GM21515 (cell line): ENCODE measurements around the gene EPB41L1.

Experiments used
- ATAC-seq: cut with Tn5 transposase; IDR thresholded peaks from one replicate; pipeline ENCODE4 v1.9.1; 2021; ENCODE audit not compliant: unreplicated experiment

EPB41L1 gene

DNA sequence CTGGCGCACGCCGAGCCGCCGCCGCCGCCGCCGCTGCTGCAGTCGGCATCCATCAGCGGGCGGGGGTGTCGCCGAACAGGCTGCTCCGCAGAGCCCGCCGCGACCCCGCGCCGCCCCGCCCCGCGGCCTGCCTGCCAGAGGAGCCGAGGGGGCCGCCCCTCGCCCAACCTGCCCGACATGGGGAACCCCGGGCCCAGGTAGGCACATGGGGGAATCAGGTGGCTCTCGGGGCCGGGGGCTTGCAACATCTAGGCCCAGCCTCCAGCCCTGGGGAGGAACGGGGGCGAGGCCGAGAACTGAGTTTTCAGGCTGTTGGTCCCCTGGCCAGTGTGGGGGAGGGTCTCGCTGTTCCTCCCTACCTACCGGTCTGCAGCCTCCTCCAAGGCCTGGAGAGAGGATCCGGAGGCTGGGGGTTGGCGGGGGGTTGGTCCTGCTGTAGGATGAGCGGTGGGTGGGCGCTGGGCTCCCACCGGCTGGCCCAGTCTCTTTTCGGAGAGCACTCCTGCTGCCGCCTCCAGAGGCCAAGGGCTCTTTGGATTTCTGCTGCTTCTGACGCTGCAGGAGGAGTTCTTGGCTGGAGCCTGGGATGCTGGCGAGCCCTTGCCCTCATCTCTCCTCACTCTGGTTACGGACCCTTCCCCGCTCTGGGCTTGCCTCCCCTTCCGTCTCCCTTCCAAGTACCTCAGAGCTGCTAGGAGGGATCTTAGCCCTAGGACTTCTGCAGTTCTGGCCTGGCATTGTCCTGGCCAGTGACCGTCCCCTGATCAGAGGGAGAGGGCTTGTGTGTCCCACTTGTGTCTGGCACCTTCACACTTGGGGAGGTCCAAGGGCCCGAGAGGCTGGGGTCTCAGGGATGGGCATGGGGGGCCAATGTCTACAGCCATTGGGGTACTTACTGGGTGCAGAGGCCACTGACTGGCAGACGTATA is at the start of gene EPB41L1:
TSS of gene EPB41L1 (plus strand) at position 41 of the 929 bp plus-strand sequence. CDS start 19,038 bp downstream, outside the sequence.
- no peak for ATAC-seq

DNA sequence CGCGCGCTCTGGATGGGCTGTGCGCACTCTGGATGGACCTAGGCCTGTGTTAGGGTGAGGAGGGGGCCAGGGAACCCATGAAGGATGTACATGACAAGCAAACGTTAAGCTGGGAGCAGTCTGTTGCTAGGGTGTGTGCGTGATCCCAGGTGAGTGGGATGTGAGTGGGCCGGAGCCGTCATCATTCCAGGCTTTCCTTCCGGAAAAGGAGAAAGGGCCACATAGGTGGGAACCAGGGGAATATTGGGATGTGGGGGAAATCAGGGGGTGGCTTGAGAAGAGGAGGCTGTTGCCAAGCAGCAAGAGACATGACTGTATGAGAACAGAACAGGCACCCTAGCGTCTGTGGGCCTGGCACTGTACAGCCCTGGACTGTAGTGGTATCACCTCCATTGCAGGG is 49.7 kb upstream of the EPB41L1 start:
- no peak for ATAC-seq

DNA sequence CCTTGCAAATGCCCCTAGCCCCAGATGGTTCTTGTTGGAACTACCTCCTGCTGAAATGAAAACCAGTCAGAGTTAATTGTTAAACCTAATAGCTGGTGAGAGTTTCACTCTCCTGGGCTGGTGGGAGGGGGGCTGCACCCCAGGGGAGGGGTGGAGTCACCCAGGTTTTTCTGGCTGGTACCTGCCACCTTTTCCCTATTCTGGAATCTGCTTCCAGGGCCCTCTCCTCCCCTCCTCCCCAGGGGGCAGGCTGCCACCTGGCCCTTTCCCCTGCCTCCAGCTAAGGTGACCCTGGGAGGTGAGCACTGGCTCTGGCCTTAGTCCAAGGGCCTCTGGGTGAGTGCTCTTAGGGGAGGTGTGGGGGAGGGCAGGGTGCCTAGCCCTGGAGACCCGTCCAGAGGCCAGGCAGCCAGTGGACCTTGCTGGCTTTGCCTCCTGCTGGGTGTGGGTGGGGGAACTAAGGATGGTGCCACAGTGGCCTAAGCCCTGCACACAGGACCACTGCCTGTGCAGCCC is 48.8 kb upstream of the EPB41L1 start:
- ATAC-seq, result no peak

DNA sequence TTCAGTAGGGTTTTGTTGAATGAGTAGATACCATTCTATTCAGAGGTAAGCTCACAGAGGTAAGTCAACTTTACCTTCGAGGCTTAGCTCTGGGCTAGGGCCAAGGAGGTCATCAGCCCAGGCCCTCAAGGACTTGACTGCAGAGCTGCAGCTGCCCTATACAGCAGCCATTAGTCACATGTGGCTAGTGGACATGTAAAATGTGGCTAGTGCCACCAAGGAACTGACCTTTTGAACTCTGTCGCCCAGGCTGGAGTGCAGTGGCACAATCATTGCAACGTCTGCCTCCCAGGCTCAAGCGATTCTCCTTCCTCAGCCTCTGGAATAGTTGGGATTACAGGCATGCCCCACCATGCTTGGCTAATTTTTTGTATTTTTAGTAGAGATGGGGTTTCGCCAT is 47.9 kb upstream of the EPB41L1 start:
- ATAC-seq, result no peak

DNA sequence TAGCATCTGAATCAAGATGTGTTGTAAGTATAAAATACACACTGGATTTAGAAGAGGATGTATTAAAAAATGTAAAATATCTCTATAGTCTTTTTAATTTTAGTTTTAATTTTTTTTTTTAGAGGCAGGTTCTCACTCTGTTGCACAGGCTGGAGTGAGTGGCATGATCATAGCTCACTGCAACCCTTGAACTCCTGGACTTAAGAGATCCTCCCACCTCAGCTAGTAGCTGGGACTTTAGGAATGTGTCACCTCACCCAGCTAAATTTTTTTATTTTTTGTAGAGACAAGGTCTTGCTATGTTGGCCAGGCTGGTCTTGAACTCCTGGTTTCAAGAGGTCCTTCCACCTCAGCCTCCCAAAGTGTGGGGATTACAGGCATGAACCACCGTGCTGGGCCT is 46.7 kb upstream of the EPB41L1 start:
- ATAC-seq, result no peak

DNA sequence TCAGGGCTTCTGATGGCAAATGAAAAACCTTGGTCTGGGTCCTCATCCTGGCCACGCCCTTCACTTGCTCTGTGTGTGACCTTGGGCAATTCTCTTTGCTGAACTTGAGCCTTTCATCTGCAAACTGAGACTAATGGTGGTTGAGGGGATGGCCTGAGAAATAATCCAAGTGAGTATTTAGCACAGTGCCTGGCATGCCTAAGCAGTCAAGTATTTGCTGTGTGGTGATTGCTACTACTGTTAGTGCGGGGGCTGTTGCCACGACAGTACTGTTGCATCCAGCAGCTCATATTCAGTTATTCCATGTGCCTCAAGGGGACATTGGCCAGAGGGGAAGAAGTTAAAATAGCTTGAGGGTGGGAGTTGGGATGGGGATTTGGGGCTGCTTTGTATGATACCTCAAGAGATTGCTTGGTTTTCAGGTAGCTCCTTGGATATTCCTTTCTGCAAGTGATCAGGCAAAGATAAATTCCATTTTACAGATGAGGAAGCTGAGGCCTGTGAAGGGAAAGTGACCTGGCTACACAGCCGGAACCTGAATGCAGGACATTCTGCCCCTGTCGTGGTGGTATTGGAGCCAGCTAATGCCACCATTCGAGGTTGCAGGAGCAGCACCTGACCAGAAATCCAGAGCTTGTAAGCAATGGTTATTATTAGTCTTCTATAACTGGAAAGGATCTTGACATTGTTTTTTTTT is 45.1 kb upstream of the EPB41L1 start:
- ATAC-seq, result no peak

DNA sequence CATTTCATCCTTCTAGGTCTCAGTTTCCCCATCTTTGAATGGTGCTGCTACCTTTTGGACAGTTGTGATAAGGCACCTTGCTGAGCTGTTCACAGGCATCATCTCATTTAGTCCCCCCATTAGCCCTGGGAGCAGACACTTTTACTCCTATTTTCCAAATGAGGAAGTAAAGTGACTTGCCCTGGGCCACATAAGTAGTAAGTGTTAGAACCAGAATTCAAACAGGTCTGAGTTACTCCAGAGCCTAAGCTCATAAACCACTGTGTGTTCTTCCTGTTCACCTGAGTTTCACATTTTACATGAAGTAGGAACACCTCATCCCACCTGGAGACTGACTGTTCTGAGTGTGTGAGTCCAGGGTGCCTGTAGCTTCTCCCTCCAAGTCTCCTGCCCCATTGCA is 43.5 kb upstream of the EPB41L1 start:
- no peak for ATAC-seq

DNA sequence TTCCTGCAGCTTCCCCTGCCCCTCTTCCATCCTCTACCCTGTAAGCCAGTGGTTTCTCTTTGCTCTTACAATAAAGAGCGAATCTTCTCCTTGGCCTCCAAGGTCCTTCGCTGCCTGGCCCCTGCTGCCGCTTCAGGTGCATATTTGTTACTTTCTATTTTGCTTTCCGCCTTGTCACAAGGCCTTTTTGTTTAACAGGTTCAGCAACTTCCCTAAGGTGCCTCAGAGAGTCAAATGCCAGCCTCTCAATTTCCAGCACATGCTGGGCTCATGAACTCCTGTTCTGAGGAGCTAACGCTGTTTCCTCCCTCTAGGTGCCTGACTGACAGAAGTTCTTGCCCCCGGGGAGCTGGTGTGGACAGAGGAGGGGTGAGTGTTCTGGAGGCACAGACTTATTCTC is 42.4 kb upstream of the EPB41L1 start:
- no peak for ATAC-seq

DNA sequence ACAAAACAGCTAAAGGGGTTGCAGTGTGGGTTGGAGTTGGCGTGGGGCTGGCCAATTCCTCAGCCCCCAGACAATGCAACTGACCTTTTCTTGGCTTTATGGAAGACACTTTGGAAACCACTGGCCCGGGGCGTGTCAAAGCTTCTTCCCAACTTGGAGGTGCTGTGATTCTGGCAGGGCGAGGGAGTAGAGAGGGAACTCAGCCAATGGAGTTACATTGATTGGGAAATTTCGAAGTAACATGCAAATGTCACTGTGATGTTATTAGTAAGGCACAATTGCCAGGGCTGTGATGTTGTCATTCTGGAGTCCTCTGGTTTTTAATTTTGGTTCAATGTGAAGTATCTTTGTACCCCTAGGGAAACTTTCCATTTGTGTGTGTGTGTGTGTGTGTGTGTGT is 41.5 kb upstream of the EPB41L1 start:
- ATAC-seq, result no peak

DNA sequence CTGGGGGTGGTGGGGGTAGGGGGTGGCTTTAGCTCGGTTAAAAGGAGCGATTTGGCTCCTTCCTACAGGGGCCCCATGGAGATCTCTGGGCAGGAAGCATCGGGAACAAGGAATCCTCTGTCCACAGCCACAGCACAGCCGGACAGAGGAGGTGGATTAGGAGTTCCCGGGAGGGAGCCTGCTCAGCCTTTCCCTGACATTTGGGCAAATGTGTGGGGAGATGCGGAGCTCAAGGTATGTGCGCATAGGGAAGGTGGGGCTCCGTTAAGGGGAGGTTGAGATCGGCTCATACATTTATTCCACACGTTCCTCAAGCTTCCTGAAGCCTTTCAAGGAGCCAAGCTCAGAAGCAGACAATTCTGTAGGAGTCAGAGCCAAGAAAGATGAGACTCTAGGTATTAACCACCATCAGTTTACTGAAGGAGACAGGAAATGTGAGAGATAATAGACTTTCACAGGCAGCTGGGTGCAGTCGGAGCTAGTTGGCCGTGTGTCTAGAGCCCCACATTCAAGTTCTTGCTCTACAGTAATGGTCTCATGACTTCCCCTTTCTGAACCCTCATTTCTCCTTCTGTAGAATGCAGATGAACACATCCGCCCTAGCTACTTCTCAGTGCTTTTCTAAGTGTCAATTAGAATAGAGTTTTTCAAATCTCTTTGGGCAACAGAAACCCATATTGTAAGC is 40.8 kb upstream of the EPB41L1 start:
- ATAC-seq, result no peak

DNA sequence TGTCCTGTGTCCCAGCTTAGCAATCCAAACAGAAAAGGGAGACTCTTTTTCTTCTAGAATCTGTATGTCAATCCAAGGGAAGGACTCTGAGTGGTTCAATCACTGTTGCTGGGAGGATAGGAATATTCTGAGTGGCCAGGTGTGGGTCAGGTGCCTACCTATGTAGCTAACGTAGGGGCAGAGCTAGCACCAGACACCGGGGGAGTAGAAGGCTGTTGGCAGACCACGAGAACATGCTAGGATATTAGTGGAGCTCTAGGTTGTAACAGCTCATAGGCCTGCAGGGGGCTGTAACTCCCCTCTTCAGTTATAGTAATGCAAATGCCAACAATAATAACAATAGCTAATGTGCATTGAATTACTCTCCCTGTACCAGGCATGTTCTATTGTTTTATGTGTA is 39.8 kb upstream of the EPB41L1 start:
- no peak for ATAC-seq

DNA sequence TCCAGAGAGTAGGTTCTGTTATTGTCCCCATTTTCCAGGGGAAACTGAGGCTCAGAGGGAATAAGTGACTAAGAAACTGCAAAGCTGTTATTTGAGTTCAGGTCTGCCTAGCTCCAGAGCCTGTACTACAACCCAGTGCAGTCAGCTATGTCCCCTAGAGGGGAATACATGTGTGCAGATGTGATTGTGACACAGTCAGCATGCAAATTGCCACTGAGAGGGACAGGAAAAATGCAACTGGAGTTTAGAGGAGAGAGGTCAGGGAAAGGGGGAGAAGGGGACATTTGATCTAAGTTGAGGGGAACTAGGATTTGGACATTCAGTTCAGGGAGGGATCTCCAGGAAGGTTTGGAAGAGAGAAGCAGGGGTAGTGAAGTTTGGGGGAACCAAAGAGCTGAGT is 38.6 kb upstream of the EPB41L1 start:
- ATAC-seq, result no peak

DNA sequence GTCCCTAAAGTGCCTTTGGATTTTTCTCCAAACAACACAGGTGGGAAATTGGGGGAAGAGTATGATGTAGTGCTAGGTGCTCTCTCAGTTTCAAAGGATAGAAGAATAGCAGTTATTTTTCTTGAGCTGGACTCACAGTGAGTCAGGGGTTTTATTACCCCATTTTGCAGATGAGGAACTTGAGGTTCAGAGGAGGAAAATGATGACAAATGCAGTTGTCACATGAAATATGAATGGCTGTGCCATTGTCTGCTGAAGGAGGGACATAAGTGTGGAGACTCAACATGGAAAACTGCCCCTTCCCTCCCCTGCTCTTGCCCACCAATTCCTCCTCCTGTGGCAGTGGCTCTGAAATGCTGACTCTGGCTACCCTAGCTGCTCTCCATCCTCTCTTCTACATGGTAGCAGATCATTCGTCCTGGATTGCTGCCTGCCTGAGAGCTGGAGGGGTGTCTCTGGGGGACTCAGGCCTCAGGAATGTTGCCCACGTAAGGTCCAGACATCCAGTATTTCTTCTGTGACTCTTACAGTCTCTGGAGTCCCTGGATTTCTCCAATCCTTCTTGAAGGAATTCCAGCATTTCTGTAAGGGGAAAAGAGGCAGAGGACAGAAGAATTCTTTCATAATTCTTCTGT is 37.6 kb upstream of the EPB41L1 start:
- no peak for ATAC-seq

DNA sequence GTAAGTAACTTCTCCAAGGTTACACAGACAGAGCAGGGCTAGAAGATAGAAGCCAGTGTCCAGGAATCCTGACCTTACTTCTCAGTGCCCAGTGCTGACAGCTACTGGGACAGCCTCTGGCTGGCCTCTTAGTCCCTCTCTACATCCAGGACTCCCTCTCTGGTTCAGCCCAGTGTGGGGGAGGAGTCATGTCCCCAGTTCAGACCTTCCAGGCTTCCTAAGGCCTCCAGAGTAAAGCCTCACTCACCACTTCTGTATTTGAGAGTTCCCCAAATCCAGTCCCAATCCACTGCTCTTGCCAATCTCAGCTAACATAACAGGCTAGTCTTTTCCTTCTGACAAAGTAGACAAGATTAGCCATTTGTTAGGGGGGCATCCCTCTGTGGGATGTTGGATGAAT is 36.9 kb upstream of the EPB41L1 start:
- ATAC-seq, result no peak

DNA sequence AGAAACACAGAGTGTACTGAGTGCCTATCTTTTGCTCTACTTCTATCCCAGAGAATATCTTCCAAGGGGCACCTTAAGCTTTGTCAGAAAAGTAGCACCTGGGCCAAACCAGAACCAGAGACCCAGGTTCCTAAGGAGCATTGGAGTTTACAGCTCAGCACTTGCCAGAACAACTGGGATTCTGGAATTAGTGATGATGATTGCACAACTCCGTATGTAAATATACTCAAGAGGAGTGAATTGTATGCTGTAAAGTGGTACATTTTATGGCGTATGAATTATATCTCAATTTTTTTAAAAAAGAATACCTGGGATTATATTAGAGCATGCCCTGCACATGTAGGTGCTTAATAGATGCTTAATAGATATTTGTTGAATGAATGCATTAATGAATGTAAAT is 36.2 kb upstream of the EPB41L1 start:
- no peak for ATAC-seq

DNA sequence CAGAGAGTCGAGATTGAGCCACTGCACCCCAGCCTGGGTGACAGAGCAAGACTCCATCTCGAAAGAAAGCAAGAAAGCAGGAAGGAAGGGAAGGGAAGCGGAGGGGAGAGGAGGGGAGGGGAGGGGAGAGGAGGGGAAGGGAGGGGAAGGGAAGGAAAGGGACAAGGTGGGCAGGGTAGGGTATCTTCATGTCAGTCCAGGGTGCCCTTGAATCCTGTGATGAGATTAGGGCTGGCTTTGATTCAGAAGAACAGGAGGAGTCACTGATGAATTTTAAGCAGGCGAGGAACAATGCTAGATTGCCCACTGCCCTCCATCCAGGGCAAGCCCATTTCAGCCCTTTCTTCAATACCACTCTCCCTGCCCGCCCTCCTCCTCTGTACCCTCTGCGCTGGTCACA is 35.0 kb upstream of the EPB41L1 start:
- ATAC-seq, result no peak

DNA sequence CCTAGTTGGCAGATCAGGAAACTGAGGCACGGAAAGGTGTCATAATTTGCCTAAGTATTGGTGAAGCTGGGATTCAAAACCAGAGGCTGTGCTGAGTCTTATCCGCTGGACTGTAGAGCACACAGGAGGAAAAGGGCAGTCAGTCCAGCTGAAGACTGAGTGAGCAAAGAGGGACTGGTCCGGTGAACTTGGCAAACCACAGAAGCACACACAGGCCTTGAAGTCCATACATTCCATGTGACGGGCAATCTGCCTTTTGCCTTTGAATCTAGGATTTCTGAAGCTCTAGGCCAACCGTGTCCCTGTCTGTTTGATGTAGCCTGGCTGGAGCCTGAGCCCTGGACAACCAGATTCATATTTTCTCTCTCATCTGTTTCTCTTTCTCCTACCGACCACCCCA is 34.3 kb upstream of the EPB41L1 start:
- no peak for ATAC-seq

DNA sequence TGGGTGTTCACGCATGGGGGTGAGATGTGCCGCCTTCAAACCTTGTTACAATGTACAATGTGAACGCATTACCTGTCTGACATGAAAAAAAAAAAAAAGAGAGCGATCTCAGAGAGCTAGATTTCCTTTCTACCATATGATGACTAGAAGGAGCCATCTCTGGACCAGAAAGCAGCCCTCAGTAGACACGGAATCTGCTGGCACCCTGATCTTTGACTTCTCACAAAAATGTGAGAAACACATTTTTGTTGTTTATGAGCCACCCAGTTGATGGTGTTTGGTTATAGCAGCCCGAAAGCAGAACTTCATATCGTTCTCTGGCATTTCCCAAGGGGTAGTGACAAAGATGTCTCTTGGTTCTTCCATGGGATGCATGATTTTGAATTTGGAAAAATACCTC is 33.5 kb upstream of the EPB41L1 start:
- no peak for ATAC-seq

DNA sequence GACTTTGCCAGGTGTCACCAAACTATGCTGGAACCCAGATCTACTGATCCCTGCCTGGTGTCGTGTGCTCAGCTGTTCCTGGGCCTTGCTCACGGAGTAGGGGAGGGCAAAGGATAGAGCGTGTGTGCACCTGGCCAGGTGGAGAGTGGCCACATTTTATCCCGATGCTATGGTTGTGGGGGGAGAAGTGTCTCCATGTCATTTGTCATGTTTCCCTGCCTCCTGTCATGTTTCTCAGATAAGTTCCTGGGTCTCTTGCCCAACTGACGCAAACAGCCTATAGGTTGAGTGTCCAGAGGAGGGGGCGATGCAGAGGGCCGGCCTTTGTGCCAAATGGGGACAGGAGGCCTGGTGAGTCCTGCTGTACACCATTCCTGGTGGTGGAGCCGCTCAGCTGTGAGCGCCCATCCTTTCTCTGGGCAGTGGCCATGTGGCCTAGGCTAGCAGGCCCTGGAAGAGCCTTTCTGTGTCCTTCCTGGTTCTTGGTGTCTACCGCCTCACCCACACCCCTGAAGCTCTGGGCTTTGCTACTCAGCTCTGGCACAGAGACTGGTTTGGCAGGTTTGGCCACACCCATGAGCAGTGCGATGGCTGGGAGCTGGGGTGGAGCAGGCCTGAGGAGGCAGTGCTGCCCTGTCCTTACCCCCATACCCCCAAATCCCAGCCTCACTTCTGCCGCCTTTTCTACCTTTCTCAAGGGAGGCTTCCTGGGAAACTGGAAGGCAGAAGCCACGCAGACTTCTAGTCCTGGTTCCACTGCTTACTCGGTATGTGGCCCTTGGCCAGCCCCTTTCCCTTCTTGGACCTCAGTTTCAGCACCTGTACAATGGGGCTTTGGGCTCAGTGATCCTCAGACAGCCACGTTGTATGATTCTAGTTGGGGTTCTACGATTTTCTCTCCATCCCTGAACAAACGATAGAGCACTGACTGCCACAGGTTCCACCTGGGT is 32.3 kb upstream of the EPB41L1 start:
- no peak for ATAC-seq

DNA sequence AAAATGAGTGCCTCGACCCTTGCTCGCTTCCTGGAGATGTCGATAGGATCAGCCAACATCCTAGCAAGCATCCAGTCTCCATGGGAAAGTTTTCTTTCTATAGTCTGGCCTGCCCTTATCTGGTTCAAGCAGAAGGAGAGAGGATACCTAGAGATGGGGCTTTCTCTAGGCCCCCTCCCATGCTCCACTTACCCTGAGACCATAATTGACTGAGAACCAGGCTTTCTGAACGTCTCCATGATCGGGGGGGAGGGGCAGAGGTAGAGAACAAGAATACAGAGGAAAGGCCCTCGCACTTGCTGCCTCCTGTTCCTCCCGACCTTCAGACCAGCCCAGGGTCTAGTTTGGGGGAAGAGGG is 31.6 kb upstream of the EPB41L1 start:
- ATAC-seq, result no peak
